CMK (cell line): ENCODE results near the gene MAGEC3.
"Not testable (repeated sequence)": the region's sequence is repeated elsewhere in the genome, so short reads cannot be mapped to it uniquely, and the experiment has no call there.

Experiments
- DNase-seq: peaks from one replicate; pipeline ENCODE4 v3.0.0-alpha.2; 2010; ENCODE audit warnings: low read depth

The MAGEC3 gene, protein sequence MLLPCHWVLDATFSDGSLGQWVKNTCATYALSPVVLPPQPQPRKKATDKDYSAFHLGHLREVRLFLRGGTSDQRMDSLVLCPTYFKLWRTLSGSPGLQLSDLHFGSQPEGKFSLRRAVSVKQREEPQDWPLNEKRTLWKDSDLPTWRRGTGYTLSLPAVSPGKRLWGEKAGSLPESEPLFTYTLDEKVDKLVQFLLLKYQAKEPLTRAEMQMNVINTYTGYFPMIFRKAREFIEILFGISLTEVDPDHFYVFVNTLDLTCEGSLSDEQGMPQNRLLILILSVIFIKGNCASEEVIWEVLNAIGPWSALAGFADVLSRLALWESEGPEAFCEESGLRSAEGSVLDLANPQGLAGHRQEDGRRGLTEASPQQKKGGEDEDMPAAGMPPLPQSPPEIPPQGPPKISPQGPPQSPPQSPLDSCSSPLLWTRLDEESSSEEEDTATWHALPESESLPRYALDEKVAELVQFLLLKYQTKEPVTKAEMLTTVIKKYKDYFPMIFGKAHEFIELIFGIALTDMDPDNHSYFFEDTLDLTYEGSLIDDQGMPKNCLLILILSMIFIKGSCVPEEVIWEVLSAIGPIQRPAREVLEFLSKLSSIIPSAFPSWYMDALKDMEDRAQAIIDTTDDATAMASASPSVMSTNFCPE

GRCh38 chrX:141838016-141838415 lies at the start of gene MAGEC3:
TSS of gene MAGEC3 (plus strand) at chrX:141838316. CDS start at chrX:141838316, 0 bp downstream.
- no peak for DNase-seq

GRCh38 chrX:141791856-141792255 lies 46.3 kb upstream of the MAGEC3 start:
- no peak for DNase-seq

DNA sequence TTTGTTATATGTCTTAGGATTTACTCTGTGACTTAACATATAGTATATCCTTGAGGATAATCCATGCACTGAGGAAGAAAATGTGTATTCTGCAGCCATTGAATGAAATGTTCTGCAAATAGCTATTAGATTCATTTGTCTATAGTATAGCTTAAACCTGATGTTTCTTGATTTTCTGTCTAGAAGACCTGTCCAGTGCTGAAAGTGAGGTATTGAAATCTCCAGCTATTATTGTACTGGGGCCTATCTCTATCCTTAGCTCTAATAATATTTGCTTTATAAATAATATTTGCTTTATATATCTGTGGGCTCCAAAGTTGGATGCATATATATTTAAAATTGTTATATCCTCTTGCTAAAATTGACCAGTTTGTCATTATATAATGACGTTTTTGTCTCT lies 26.7 kb upstream of the MAGEC3 start:
- DNase-seq: no peak

DNA sequence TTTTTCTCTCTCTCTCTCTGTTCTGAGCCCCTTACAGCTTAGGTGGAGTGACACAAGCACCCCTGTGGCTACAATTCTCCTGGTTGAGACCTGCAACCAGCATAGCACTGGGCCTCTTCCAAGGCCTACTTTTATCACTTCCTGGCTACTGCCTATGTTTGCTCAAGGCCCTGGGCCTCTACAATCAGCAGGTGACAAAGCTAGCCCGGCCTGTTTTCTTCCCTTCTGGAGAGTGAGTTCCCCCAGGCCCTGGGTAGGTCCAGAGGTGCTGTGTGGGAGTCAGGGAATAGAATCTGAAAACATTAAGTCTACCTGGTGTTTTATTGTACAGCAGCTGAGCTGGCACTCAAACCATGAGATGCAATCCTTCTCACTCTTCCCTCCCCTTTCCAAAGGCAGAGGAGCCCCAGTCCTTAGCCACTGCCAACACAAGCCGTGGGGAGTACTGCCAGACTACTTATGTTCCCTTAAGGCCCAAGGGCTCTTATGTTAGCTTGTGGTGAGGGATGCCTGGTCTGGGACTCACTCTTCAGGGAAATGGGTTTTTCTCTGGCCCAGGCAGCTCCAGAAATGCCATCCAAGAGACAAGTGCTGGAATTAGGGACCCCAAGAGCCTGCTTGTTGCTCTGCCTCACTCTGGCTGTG lies 23.8 kb upstream of the MAGEC3 start:
- DNase-seq: no peak

GRCh38 chrX:141815904-141816303 lies 22.2 kb upstream of the MAGEC3 start:
- no peak for DNase-seq

DNA sequence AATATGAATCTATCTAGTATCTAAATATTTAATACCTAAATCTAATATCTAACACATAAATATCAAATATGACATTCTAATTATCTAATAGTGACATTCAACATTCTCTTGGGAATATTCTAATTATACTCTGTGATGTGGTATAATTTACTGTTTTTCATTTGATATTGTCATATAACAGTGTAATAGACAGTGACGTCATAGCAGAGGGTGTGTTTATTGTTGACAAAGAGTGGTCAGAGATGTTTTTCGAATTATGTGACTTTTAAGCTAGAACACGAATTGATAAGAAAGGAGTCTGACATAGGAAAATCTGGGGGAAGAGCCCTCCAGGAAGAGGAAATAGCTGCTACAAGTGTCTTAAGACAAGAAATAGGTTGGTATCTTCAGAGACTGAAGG lies 5.9 kb upstream of the MAGEC3 start:
- no peak for DNase-seq

GRCh38 chrX:141839856-141840255 lies 1.7 kb downstream of the MAGEC3 start:
- no peak for DNase-seq

DNA sequence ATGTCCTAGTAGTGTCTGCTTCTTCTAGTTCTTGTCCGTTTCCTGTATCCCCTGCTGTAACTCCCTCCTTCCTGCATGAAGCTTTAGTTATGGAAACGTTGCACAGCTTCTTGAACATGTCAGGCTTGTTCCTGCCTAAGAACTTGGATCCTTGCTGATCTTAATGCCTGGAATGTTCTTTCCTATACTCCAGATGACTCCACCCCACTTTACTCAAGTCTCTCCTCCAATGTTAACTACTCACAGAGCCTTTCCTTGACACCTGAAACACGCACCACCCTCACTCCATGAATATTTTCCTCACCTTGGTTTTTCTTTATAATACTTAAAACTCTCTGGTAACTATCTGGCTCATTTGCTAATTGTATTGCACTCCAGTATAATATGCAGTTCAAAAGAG lies 19.4 kb downstream of the MAGEC3 start:
- no peak for DNase-seq

GRCh38 chrX:141879616-141880015 lies 41.5 kb downstream of the MAGEC3 start:
- DNase-seq: no peak

- DNase-seq: not testable (repeated sequence)
Measured at GRCh38 chrX:141888811-141889210, 50.7 kb downstream of the MAGEC3 start.

DNA sequence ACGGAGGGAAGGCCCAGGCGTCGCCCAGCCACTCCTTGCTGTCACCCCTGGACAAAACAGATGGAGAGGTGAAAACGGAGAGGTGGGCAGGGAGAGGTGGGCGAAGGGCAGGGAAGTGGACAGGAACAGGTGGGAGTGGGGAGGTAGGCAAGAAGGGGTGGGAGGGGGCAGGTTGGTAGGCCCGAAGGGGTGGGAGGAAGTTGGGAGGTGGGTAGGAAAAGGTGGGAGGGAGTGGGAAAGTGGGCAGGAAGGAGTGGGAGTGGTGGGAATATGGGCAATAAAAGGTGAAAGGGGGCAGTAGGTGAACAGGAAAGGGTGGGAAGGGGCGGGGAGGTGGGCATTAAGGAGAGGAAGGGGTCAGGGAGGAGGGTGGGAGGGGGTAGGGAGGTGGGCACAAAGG lies 56.6 kb downstream of the MAGEC3 start:
- no peak for DNase-seq

DNA sequence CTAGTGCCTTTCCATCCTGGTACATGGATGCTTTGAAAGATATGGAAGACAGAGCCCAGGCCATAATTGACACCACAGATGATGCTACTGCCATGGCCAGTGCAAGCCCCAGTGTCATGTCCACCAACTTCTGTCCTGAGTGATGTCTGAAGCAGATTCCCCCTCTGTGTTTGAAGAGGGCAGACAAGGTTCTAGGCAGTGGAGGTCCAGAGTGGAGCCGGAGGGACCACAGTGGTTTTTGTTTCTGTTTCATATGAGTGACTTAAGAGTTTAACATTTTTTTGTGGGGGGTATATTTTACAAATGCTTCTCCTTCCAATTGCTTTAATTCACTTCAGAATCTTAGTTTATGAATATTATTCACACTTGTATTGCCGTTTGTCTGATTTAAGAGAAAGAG lies 59.6 kb downstream of the MAGEC3 start:
- no peak for DNase-seq

DNA sequence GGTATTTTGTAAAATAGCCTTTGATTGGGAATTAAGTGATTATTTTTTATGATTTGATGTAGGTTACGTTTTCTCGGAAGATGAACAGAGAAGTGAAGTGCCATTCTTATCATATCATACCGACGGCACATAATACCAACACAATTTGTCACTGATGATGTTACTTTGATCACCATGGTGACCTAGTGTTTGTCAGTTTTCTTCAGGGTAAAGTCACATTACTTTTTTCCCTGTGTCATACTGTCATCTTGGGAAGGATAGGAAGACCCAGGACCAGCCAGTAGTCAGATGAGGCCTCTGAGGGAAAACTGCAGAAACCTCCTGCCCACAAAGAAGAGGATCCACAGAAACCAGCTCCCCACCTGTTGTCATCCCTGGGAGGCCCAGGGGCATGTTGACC lies 64.2 kb downstream of the MAGEC3 start:
- no peak for DNase-seq

DNA sequence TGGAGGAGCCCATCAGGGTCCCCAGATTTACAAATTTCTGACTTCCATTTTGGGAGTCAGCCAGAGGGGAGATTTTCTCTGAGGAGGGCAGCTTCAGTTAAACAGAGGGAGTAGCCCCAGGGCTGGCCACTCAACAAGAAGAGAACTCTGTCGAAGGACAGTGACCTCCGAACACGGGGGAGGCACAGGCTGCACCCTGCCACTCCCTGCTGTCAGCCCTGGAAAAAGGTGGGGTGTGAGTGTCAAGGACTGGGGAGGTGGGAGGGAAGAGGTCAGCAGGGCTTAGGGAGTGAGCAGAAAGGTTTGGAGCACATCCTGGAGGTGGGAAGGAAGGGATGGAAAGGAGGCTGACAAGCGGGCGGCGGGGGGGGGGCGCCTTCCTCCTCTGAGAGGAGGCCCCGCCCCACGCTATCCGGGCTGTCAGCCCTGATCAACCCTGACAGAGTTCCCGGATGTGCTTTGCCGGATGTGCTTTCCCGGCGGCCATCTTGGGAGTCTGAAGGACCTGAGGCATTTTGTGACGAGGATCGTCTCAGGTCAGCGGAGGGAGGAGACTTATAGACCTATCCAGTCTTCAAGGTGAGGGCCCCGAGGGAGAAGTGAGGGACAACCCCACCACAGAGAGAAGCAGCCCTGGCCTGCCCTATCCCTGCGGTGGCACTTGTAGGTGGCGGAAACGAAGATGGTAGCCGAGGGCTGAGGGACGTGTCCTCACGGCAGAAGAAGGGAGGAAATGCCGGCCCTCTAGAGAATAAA lies 65.5 kb downstream of the MAGEC3 start, which contains the start of gene MAGEC1:
MAGEC1 (plus strand) TSS at position 495 of the 756 bp plus-strand sequence. CDS start 1,179 bp downstream, outside the sequence.
- DNase-seq: no peak

GRCh38 chrX:141904262-141904661 lies 66.1 kb downstream of the MAGEC3 start:
- no peak for DNase-seq

- DNase-seq: no peak
Measured at GRCh38 chrX:141917801-141918200, 79.7 kb downstream of the MAGEC3 start.

GRCh38 chrX:141924293-141924692 lies 86.2 kb downstream of the MAGEC3 start:
- DNase-seq: no peak

DNA sequence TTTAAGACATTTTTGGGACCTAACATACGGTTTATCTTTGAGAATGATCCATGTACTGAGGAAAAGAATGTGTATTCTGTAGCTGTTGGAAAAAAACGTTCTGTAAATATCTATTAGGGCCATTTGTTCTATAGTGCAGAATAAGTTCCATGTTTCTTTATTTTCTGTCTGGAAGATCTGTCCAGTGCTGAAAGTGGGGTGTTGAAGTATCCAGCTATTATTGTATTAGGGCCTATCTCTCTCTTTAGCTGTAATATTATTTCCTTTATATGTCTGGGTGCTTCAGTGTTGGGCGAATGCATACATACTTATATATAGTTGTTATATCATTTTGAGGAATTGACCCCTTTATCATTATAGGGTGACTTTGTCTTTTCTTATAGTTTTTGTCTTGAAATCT lies 90.3 kb downstream of the MAGEC3 start:
- DNase-seq: no peak

DNA sequence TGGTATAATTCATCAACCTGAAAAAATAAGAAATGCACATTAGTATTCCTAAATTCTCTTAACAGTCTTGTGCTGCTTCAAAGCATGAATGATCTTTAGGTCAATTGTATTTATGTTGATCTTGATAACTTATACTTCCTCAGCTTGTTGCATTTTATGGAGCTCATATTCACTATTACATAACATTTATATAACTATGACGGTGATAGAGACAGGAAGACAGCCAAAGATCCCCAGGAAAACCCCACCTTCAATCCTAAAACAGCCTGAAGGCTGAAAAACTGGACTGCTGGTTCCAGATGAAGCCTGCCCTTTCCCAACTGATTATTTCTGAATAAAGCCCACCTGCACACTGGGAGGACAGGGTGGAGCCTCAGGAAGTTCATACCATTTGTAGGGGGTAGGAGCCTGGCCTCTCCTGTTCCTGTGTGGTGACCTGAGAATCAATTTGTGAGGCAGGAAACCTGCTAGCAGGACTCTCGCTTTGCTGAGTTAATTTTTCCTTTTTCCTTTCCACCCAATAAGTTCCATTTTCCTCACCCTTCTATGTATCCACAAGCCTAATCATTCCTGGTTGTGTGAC lies 96.0 kb downstream of the MAGEC3 start:
- DNase-seq: no peak

DNA sequence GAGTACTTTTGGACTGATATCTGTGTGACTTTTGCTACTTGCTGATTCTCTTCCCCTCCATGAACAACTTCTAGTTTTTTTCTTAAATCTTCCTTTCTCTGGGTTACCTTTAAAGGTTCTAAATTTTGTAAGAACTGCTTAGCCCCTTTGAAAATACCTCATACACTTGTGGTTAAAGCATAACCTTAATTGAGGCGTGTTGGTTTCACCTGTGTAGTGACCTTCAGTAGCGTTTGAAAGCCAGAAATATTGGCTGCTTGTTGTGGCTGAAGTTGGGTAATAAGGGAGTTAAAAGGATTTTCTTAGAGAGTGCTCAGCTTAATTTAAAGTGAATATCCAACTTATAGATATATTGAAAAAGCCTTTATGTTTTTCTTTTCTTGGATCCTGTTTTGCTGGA lies 97.5 kb downstream of the MAGEC3 start:
- no peak for DNase-seq

DNA sequence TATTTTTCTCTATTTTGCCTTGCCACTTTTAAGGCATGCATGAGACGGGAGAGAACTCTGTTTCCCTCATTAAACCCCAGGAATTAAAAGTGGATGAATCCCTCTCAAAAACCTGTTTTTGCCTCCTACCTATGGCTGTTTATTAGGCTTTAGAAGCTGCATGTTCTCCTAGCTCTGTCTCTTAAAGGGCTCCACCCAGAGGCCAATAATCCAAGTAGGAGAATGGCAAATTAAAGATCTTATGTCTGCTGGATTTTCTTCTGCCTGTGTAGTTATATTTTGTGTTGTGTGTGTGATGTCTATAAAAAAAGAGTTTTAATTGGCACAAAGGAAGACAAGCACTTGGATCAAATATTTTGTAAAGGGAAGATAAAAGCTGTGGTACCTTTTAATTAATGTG lies 98.0 kb downstream of the MAGEC3 start:
- DNase-seq: no peak

- DNase-seq: no peak
Measured at GRCh38 chrX:141941234-141941633, 103.1 kb downstream of the MAGEC3 start.
